GM12878 (cell line): ENCODE measurements around the gene CCBE1. TPM values are rescaled to one million over a fixed set of nuclear protein-coding genes. Genes with fewer than 3 reads are reported as not detected.

ENCODE experiments used
- IRF4 ChIP-seq: IDR thresholded peaks from 2 replicates; pipeline ENCODE4 v1.6.1; 2011; ENCODE audit warnings: low read depth, low read length
- POLR2A ChIP-seq: IDR thresholded peaks from 2 replicates; pipeline ENCODE4 v1.6.1; 2011; ENCODE audit warnings: low read depth, mild to moderate bottlenecking, low read length
- PRDM15 ChIP-seq: fragments of 450-650 bp; formaldehyde crosslinking; IDR thresholded peaks from 2 replicates; pipeline ENCODE4 v1.4.0; 2020; ENCODE audit warnings: mild to moderate bottlenecking, moderate library complexity
- RBBP5 ChIP-seq: fragments of 200-600 bp; sonication (generic); conservative IDR thresholded peaks from 2 replicates; pipeline ENCODE4 v1.6.1; 2016
- SP1 ChIP-seq: IDR thresholded peaks from one replicate; pipeline ENCODE4 v1.6.1; 2011; ENCODE audit warnings: low read depth, low read length
- SREBF2 ChIP-seq: IDR thresholded peaks from 2 replicates; pipeline ENCODE4 v1.6.1; 2012; ENCODE audit warnings: mild to moderate bottlenecking, low read length
- USF2 ChIP-seq: IDR thresholded peaks from 2 replicates; pipeline ENCODE4 v1.6.1; 2011; ENCODE audit warnings: low read depth, low read length, improper control_type of control experiment, borderline replicate concordance
- ZBTB11 ChIP-seq: fragments of 450-650 bp; formaldehyde crosslinking; IDR thresholded peaks from 2 replicates; pipeline ENCODE4 v1.5.0; 2022; ENCODE audit warnings: mild to moderate bottlenecking, missing genetic modification characterization
- ZNF24 ChIP-seq: fragments of 450-650 bp; IDR thresholded peaks from 2 replicates; pipeline ENCODE4 v1.6.1; 2017; ENCODE audit warnings: antibody characterized with exemption, mild to moderate bottlenecking
- ZNF274 ChIP-seq: IDR thresholded peaks from one replicate; pipeline ENCODE4 v1.8.0; 2011; ENCODE audit not compliant: insufficient read length, insufficient read depth
- polyA plus RNA-seq, 11 experiments: library from polyadenylated mRNA; depleted of rRNA in 4 of 11; unstranded in 6 of 11; stranded (reverse) in 5 of 11; fragments of >200 nt; fragmentation: Nextera tagmentation in 4 of 11; fragmentation: Illumina TruSeq in 1 of 11; extraction: Ambion mirVana in 4 of 11; extraction: Trizol in 1 of 11; gene quantifications; 1 replicate in 1 of 11; 2 replicates in 10 of 11; pipeline versions ENCODE4 v1.2.1 to v1.2.3, GENCODE V29; 2011 to 2016; ENCODE audit warnings: inconsistent platforms in 2 of 11, missing spikeins in 2 of 11, low read depth in 1 of 11
- total RNA-seq, 4 experiments: library from RNA; depleted of rRNA in 3 of 4; stranded (reverse); fragments of >200 nt in 3 of 4; fragmentation: Illumina TruSeq in 1 of 4; extraction: Trizol in 1 of 4; gene quantifications; 2 replicates each; pipeline versions ENCODE4 v1.2.1 to v1.2.3, GENCODE V29; 2013 to 2021

The CCBE1 gene
- total and polyA plus RNA-seq, 10 of the 15 experiments (the other 5 are each of a cell fraction or from before 2014, with no cell fraction given), result 0.03 to 0.49 (median 0.04) TPM; not detected in 7

- TF ChIP-seq PRDM15 (no peak), USF2 (no peak), SP1 (no peak), ZNF274 (no peak), ZNF24 (no peak), SREBF2 (no peak), IRF4 (no peak), RBBP5 (no peak), POLR2A (no peak), ZBTB11 (CRISPR knock-in tag) (no peak)
Observed at GRCh38 chr18:59385191-59385590, 312.0 kb downstream of the CCBE1 start (continued).
